ENCODE results near the gene SFXN1. TPM values are rescaled to one million over a fixed set of nuclear protein-coding genes. Genes with fewer than 3 reads are reported as not detected.

SFXN1 gene
- total RNA-seq, 1 donor from 2014 or later: 123 TPM

DNA sequence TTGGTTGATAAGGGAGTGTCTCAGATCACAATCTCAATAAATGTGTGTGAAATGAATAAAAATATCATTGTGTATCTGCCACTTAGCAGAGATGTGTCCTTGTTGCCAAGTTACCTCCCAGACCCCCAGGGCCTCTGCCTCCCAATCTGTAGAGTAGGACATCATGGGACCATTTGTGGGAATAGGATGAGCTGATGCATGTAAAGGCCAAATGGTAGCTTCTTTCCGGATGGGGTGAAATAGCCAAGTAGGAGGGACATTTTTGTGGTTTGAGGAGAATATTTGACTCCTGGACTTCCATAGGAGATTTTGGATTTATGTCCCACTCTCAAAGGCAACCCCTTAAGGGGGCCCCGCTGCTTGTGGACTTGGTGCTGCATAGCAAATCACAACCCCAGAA lies 96.9 kb downstream of the SFXN1 start:
- no peak for TF ChIP-seq CTCF (IDR thresholded peaks at IDR 0.05; ENCODE audit: insufficient read depth, low read length, severe bottlenecking)
- DNase-seq (ENCODE audit: low read depth) (no peak), FAIRE-seq (no peak)
- Histone ChIP-seq H3K27me3 (ENCODE audit: control insufficient read depth, insufficient read depth, low read length) (no peaks in the 10 kb centered on the region), H3K4me3 (ENCODE audit: low read depth, low read length) (no peak overlapping the region), H3K36me3 (ENCODE audit: control insufficient read depth, insufficient read depth, low read length) (no peaks in the 10 kb centered on the region)

- Histone ChIP-seq H3K36me3 (ENCODE audit: control insufficient read depth, insufficient read depth, low read length) (no peaks in the 10 kb centered on the region), H3K27me3 (ENCODE audit: control insufficient read depth, insufficient read depth, low read length) (no peaks in the 10 kb centered on the region), H3K4me3 (ENCODE audit: low read depth, low read length) (no peak overlapping the region)
- no peak for FAIRE-seq
- TF ChIP-seq CTCF (IDR thresholded peaks at IDR 0.05; ENCODE audit: insufficient read depth, low read length, severe bottlenecking): no peak
- no peak for DNase-seq (ENCODE audit: low read depth)
Observed at GRCh38 chr5:175576096-175576495, 97.7 kb downstream of the SFXN1 start.

DNA sequence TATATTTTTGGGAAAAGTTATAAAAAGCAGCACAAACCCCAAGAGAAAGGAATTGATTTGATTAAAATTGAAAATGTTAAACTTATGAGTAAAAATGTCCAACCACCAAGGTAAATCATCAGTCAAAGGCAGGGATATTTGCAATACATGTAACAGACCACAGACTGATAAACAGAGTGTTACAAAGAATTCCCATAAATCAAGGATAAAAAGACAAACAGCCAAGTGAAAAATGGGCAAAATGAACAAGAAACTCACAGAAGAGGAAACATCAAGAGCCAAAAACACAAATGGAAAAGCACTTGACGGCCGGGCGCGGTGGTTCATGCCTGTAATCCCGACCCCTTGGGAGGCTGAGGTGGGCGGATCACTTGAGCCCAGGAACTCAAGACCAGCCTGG lies 98.2 kb downstream of the SFXN1 start:
- Histone ChIP-seq H3K36me3 (ENCODE audit: control insufficient read depth, insufficient read depth, low read length) (no peaks in the 10 kb centered on the region), H3K4me3 (ENCODE audit: low read depth, low read length) (no peak overlapping the region), H3K27me3 (ENCODE audit: control insufficient read depth, insufficient read depth, low read length) (no peaks in the 10 kb centered on the region)
- FAIRE-seq: no peak
- DNase-seq (ENCODE audit: low read depth): no peak
- TF ChIP-seq CTCF (IDR thresholded peaks at IDR 0.05; ENCODE audit: insufficient read depth, low read length, severe bottlenecking): no peak

Other genes with a start within 250 kb of the SFXN1 start
- not detected in 2 replicates for gene DRD1, start 34.4 kb upstream of the SFXN1 start, total RNA-seq
- not detected in 2 replicates for gene HRH2, start 179.5 kb downstream of the SFXN1 start, total RNA-seq

Measured in bronchial epithelial cell (primary cell).